A673 (cell line): ENCODE measurements around the gene ACTMAP.

ENCODE experiments used
- EZH2 ChIP-seq: fragments of 200-600 bp; sonication (generic); IDR thresholded peaks from 2 replicates; pipeline ENCODE4 v1.6.1; 2017; ENCODE audit warnings: borderline replicate concordance, low read depth, mild to moderate bottlenecking, mixed read lengths, antibody characterized with exemption, low read length; ENCODE audit not compliant: poor library complexity, severe bottlenecking
- TF ChIP-seq, protein P1 (sequence below): fragments of 300-800, 200-600 bp; sonication (generic); conservative IDR thresholded peaks from 2 replicates; pipeline ENCODE4 v1.5.1; 2017; ENCODE audit warnings: low read depth, mild to moderate bottlenecking, antibody characterized with exemption, low read length, moderate library complexity, mixed read lengths

DNA sequence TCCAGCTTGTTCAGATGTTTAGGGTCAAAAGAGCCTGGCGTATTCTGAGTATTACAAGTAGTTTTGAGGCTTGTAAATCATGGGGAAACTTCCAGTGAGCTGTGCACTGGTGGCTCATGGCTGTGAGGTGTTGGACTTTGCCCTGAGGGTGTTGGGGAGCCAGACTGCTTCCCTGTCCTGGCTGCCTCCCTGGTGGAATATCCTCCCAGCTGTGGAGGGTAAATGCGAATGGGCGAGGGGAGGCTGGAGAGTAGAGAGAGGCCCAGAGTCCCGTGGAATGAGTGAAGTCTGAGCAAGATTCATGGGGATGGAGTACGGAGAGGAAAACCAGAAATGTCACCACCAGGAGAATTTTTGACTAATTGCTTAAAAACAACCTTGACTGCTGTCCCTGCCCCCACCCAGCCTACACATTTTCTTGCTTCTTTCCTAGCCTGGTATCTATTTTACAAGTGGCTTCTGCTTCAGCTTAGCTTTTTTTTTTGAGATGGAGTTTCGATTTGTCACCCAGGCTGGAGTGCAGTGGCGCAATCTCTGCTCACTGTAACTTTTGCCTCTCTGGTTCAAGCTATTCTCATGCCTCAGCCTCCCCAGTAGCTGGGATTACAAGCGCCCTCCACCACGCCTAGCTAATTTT is 4.5 kb upstream of the ACTMAP start:
- TF ChIP-seq, protein P1, sequence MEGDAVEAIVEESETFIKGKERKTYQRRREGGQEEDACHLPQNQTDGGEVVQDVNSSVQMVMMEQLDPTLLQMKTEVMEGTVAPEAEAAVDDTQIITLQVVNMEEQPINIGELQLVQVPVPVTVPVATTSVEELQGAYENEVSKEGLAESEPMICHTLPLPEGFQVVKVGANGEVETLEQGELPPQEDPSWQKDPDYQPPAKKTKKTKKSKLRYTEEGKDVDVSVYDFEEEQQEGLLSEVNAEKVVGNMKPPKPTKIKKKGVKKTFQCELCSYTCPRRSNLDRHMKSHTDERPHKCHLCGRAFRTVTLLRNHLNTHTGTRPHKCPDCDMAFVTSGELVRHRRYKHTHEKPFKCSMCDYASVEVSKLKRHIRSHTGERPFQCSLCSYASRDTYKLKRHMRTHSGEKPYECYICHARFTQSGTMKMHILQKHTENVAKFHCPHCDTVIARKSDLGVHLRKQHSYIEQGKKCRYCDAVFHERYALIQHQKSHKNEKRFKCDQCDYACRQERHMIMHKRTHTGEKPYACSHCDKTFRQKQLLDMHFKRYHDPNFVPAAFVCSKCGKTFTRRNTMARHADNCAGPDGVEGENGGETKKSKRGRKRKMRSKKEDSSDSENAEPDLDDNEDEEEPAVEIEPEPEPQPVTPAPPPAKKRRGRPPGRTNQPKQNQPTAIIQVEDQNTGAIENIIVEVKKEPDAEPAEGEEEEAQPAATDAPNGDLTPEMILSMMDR = no peak
- no peak for TF ChIP-seq EZH2
